IMR-90 (cell line): ENCODE data around the gene PLA2G2E. TPM values are rescaled to one million over a fixed set of nuclear protein-coding genes. Genes with fewer than 3 reads are reported as not detected.

Source experiments
- ATAC-seq: fragments of 200-7000 bp; cut with Tn5 transposase; 2 replicates; pipeline ENCODE4 v1.9.1; 2020; ENCODE audit warnings: low read depth, mild to moderate bottlenecking, moderate library complexity
- BruUV-seq: library from RNA; stranded (reverse); fragments of 400-500 nt; replicated peaks from 2 replicates; lab custom pipeline; 2021; lab: Mats Ljungman, UMichigan
- CTCF ChIA-PET: fragments of 300-600 bp; formaldehyde crosslinking; extraction: SDS; loops from one replicate; lab custom pipeline; 2021; ENCODE audit warnings: antibody characterized with exemption; lab: Yijun Ruan, JAX
- POLR2A ChIA-PET: fragments of 300-600 bp; sonication (Branson Sonifier 250); formaldehyde crosslinking; loops from one replicate; lab custom pipeline; 2022; ENCODE audit warnings: antibody characterized with exemption; ENCODE audit not compliant: unreplicated experiment; lab: Charles Lee
- DNase-seq: peaks from one replicate; pipeline ENCODE4 v3.0.0; 2013
- H2AFZ ChIP-seq: replicated peaks from 2 replicates; pipeline ENCODE3; 2013; ENCODE audit warnings: low read length, mild to moderate bottlenecking; ENCODE audit not compliant: poor library complexity
- H2AK5ac ChIP-seq: 2 replicates; pipeline ENCODE4 v1.6.1; 2013; ENCODE audit warnings: low read depth, low read length, inconsistent platforms
- H2AK9ac ChIP-seq: replicated peaks from 2 replicates; pipeline ENCODE3; 2013; ENCODE audit warnings: mild to moderate bottlenecking, low read depth, low read length, moderate library complexity; ENCODE audit not compliant: poor library complexity
- H2BK120ac ChIP-seq: 2 replicates; pipeline ENCODE4 v1.6.1; 2013; ENCODE audit warnings: low read depth, low read length, inconsistent platforms
- H2BK15ac ChIP-seq: 3 replicates; pipeline ENCODE4 v1.6.1; 2013; ENCODE audit warnings: low read depth, low read length, inconsistent platforms
- H2BK20ac ChIP-seq: 2 replicates; pipeline ENCODE4 v1.6.1; 2013; ENCODE audit warnings: low read depth, mild to moderate bottlenecking, inconsistent platforms, low read length, moderate library complexity
- H2BK5ac ChIP-seq: 2 replicates; pipeline ENCODE4 v1.6.1; 2013; ENCODE audit warnings: mild to moderate bottlenecking, low read depth, low read length, inconsistent platforms; ENCODE audit not compliant: poor library complexity, severe bottlenecking
- H3K14ac ChIP-seq: replicated peaks from 2 replicates; pipeline ENCODE4 v1.6.1; 2013; ENCODE audit warnings: low read depth, low read length, inconsistent platforms
- H3K18ac ChIP-seq: 2 replicates; pipeline ENCODE4 v1.6.1; 2013; ENCODE audit warnings: low read depth, low read length, control low read depth
- H3K23ac ChIP-seq: 2 replicates; pipeline ENCODE4 v1.6.1; 2013; ENCODE audit warnings: low read depth, low read length, inconsistent platforms
- H3K27ac ChIP-seq: 2 replicates; pipeline ENCODE4 v1.5.1; 2013; ENCODE audit warnings: mild to moderate bottlenecking, control low read depth, low read length; ENCODE audit not compliant: insufficient read depth
- H3K27me3 ChIP-seq: 2 replicates; pipeline ENCODE4 v1.6.1; 2013; ENCODE audit warnings: low read length; ENCODE audit not compliant: control insufficient read depth, insufficient read depth
- H3K36me3 ChIP-seq: 2 replicates; pipeline ENCODE4 v1.6.1; 2013; ENCODE audit warnings: low read length, mixed read lengths; ENCODE audit not compliant: control insufficient read depth, insufficient read depth
- H3K4ac ChIP-seq: 2 replicates; pipeline ENCODE4 v1.6.1; 2013; ENCODE audit warnings: low read depth, low read length, inconsistent platforms
- H3K4me1 ChIP-seq: 2 replicates; pipeline ENCODE4 v1.6.1; 2013; ENCODE audit warnings: low read length, mixed read lengths; ENCODE audit not compliant: control insufficient read depth, insufficient read depth
- H3K4me2 ChIP-seq: 2 replicates; pipeline ENCODE4 v1.6.1; 2013; ENCODE audit warnings: low read depth, mild to moderate bottlenecking, control low read depth, low read length, moderate library complexity
- H3K4me3 ChIP-seq: 2 replicates; pipeline ENCODE4 v1.5.1; 2013; ENCODE audit warnings: low read depth, mild to moderate bottlenecking, control low read depth, low read length, moderate library complexity; ENCODE audit not compliant: insufficient read depth
- H3K56ac ChIP-seq: 2 replicates; pipeline ENCODE4 v1.6.1; 2013; ENCODE audit warnings: low read length, inconsistent platforms; ENCODE audit not compliant: insufficient read depth; ENCODE audit errors: extremely low read depth
- H3K79me1 ChIP-seq, 2 experiments: 2 replicates each; pipeline ENCODE4 v1.6.1; 2013; ENCODE audit warnings: low read length in 2 of 2, inconsistent platforms in 1 of 2, low read depth in 1 of 2
- H3K9ac ChIP-seq: 2 replicates; pipeline ENCODE4 v1.6.1; 2013; ENCODE audit warnings: low read depth, low read length, control low read depth
- H3K9me1 ChIP-seq: 2 replicates; pipeline ENCODE4 v1.6.1; 2013; ENCODE audit warnings: low read length, inconsistent platforms; ENCODE audit not compliant: insufficient read depth
- H3K9me3 ChIP-seq: 2 replicates; pipeline ENCODE4 v1.6.1; 2013; ENCODE audit warnings: low read length; ENCODE audit not compliant: control insufficient read depth, insufficient read depth
- H4K20me1 ChIP-seq: 2 replicates; pipeline ENCODE4 v1.6.1; 2013; ENCODE audit warnings: low read length, inconsistent platforms; ENCODE audit not compliant: insufficient read depth
- H4K5ac ChIP-seq: 2 replicates; pipeline ENCODE4 v1.6.1; 2013; ENCODE audit warnings: mild to moderate bottlenecking, low read depth, low read length, control low read depth
- H4K8ac ChIP-seq, 2 experiments: 2 replicates each; pipeline ENCODE4 v1.6.1; 2013; ENCODE audit warnings: low read depth in 2 of 2, low read length in 2 of 2, control low read depth in 1 of 2, inconsistent platforms in 1 of 2
- H4K91ac ChIP-seq: 2 replicates; pipeline ENCODE4 v1.6.1; 2013; ENCODE audit warnings: low read depth, low read length, inconsistent platforms; ENCODE audit not compliant: insufficient read depth
- CEBPB ChIP-seq: IDR thresholded peaks from 2 replicates; pipeline ENCODE4 v1.6.1; 2012; ENCODE audit warnings: low read depth, low read length, improper control_type of control experiment
- FOS ChIP-seq: fragments of 150-350 bp; IDR thresholded peaks from 2 replicates; pipeline ENCODE4 v1.6.1; 2016; ENCODE audit warnings: low read depth, low read length
- MAFK ChIP-seq: IDR thresholded peaks from 2 replicates; pipeline ENCODE4 v1.6.1; 2012; ENCODE audit warnings: low read depth, low read length, improper control_type of control experiment
- MXI1 ChIP-seq: IDR thresholded peaks from 2 replicates; pipeline ENCODE4 v1.6.1; 2012; ENCODE audit warnings: low read depth, mild to moderate bottlenecking, low read length, moderate library complexity, borderline replicate concordance
- WGBS, 2 experiments: methylation state at CpG; one replicate each; pipeline versions ENCODE4 v1.1.5 to v1.1.7; 2013; ENCODE audit warnings: missing lambda C conversion rate in 2 of 2; ENCODE audit not compliant: insufficient read length in 1 of 2; ENCODE audit errors: extremely low coverage in 2 of 2; 5-methylcytosine and 5-hydroxymethylcytosine counted together
- dilution Hi-C: fragments of 300-500 bp; cut with HindIII; formaldehyde crosslinking; loops from one replicate; pipeline ENCODE4 v1.14.3; 2018; ENCODE audit warnings: low sequenced_read_pairs; ENCODE audit not compliant: unreplicated experiment
- in situ Hi-C: fragments of 300-500 bp; cut with MboI; formaldehyde crosslinking; loops from 3 replicates; pipeline ENCODE4 v1.14.3; 2019; ENCODE audit warnings: low sequenced_read_pairs, inconsistent platforms, mixed read lengths
- intact Hi-C: fragments of 100-400 bp; cut with micrococcal nuclease; formaldehyde crosslinking; loops from 2 replicates; pipeline ENCODE4 v1.10.0; 2022
- polyA plus RNA-seq, 3 experiments: library from polyadenylated mRNA; depleted of rRNA; stranded (reverse); fragments of >200 nt; gene quantifications; 2 replicates each; pipeline ENCODE4 v1.2.3, GENCODE V29; 2012; ENCODE audit warnings: low replicate concordance in 1 of 3
- total RNA-seq: library from RNA; depleted of rRNA; stranded (reverse); fragments of >200 nt; gene quantifications from 2 replicates; pipeline ENCODE4 v1.2.3, GENCODE V29; 2012

The PLA2G2E gene
- total and polyA plus RNA-seq, 2 of the 4 experiments (the other 2 are of a cell fraction), result not detected

- no peaks in the 10 kb centered on the region for H4K20me1 ChIP-seq
- no peak overlapping the region for H3K18ac ChIP-seq
- dilution Hi-C loops, result no loop called here
- H2AFZ ChIP-seq, result no peak overlapping the region
- no peaks in the 10 kb centered on the region for H3K9me1 ChIP-seq
- no peak overlapping the region for H3K14ac ChIP-seq
- no CpG with 5 or more reads among the region's 1 CpG for WGBS, 2 experiments
- peaks cover 21% of the 10 kb centered on the region for H3K27me3 ChIP-seq
- no peak overlapping the region for H2AK9ac ChIP-seq
- no peak overlapping the region for H2BK20ac ChIP-seq
- no peak overlapping the region for H2AK5ac ChIP-seq
- POLR2A ChIA-PET, result no interaction called here
- no peak overlapping the region for H3K4me2 ChIP-seq
- no peak overlapping the region for H3K4me3 ChIP-seq
- H4K91ac ChIP-seq, result no peak overlapping the region
- DNase-seq, result no peak
- H4K8ac ChIP-seq, result no peak overlapping the region
- TF ChIP-seq MAFK (peak; percentile 50), CEBPB (no peak), FOS (no peak), MXI1 (no peak)
- H3K4me1 ChIP-seq, result no peaks in the 10 kb centered on the region
- H3K27ac ChIP-seq, result no peak overlapping the region
- H2BK5ac ChIP-seq, result no peak overlapping the region
- H3K79me1 ChIP-seq, result no peaks in the 10 kb centered on the region
- H3K56ac ChIP-seq, result no peak overlapping the region
- H3K9me3 ChIP-seq, result no peaks in the 10 kb centered on the region
- H2BK15ac ChIP-seq, result no peak overlapping the region
- H4K5ac ChIP-seq, result no peak overlapping the region
- CTCF ChIA-PET, result no interaction called here
- H3K4ac ChIP-seq, result no peak overlapping the region
- H3K9ac ChIP-seq, result no peak overlapping the region
- no peak overlapping the region for H3K23ac ChIP-seq
- BruUV-seq, result no TSS peak
- no peak for ATAC-seq
- H2BK120ac ChIP-seq, result no peak overlapping the region
- in situ Hi-C loops, result no loop called here
- intact Hi-C loops, result no loop called here
- no peaks in the 10 kb centered on the region for H3K36me3 ChIP-seq
These were observed 48.2 kb upstream of the PLA2G2E start for GRCh38 chr1:19971664-19972063.
